Tibial artery (tissue), 4 donors: ENCODE results near the gene TOMM20L.

Source experiments
- DNase-seq, 2 donors: peaks; one replicate each; pipeline ENCODE4 v3.0.0-alpha.2; 2019
- H3K27ac ChIP-seq, 2 donors: fragments of 200-600 bp; sonication (generic) in 1 of 2; 1 replicate in 1 of 2; 2 replicates in 1 of 2; pipeline ENCODE4 v1.5.1; 2018 to 2019; ENCODE audit warnings: mild to moderate bottlenecking in 1 of 2
- H3K27me3 ChIP-seq, 2 donors: fragments of 200-600 bp; sonication (generic) in 1 of 2; one replicate each; pipeline versions ENCODE4 v1.5.1 to v1.6.0; 2016 to 2019
- H3K36me3 ChIP-seq, 3 donors: fragments of 200-600 bp; sonication (generic) in 2 of 3; one replicate each; pipeline ENCODE4 v1.5.1; 2016 to 2019; ENCODE audit warnings: mild to moderate bottlenecking in 2 of 3
- H3K4me1 ChIP-seq, 4 donors: fragments of 200-600 bp; sonication (generic) in 2 of 4; 1 replicate in 3 of 4; 2 replicates in 1 of 4; pipeline ENCODE4 v1.5.1; 2016 to 2019
- H3K4me3 ChIP-seq, 2 donors: fragments of 200-600 bp; sonication (generic) in 1 of 2; 1 replicate in 1 of 2; 2 replicates in 1 of 2; pipeline ENCODE4 v1.5.1; 2018 to 2019; ENCODE audit warnings: mild to moderate bottlenecking in 2 of 2
- H3K9me3 ChIP-seq, 3 donors: fragments of 200-600 bp; sonication (generic) in 1 of 3; one replicate each; pipeline ENCODE4 v1.5.1; 2016 to 2019
- CTCF ChIP-seq, 2 experiments: fragments of 200-600 bp in 1 of 2; fragments of 450-650 bp in 1 of 2; IDR thresholded peaks; one replicate each; pipeline ENCODE4 v1.5.1; 2017 to 2019; ENCODE audit warnings: antibody characterized with exemption in 2 of 2, mild to moderate bottlenecking in 1 of 2, moderate library complexity in 1 of 2
- intact Hi-C: fragments of 100-400 bp; cut with DNase I; formaldehyde crosslinking; loops from one replicate; pipeline ENCODE4 v1.15.0; 2023; ENCODE audit warnings: low total_unique reads

TOMM20L gene

DNA sequence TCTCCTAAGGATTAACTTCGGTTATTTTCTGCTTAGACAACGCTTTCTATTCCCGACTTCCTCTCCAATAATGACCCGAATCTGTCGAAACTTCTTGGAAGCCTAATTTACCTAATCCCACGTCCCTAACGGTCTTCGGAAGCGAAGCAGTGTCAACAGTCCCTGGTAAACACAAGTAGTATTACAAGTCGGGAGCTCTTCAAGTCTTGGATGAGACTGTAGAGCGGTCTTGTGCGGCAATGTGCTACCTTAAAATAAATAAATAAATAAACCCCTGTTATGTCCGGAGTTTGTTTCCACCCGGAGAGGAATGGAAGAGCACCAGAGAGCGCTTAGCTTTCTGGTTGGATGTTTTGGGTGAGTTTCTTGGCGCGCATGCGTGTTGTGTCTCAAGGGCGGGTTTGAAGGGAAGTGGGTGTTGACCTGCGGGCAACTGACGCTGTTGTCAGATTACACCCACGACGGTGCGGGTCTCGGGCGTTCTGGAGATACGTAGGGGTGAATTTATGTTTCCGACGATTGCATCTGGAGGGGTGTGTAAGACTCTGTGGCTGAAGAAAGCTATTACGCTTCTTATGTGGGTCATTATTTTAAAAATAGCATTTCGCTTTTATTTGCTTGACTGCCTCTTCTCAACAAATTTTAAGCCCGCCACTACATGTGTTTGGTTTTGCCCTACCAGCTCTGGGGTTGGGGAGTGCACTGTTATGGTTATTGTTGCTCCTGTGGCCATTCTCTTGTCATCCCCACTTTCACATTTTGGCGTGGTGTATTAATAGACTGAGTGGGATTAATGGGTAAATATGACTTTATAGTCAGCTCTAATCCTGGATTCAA, 31.8 kb downstream of the TOMM20L start, which contains the start of the genes KIAA0586 and TIMM9:
Gene KIAA0586 (plus strand): TSS at position 439 of the 837 bp plus-strand sequence. CDS start 546 bp downstream, outside the sequence.
Gene TIMM9 (minus strand): TSS at position 251 of the 837 bp plus-strand sequence. CDS start 15,586 bp downstream, outside the sequence.
- no peak for TF ChIP-seq CTCF (IDR thresholded peaks at IDR 0.05)
- peaks cover 0 to 26% (median 14%) of the 10 kb centered on the region in 3 donors for H3K36me3 ChIP-seq
- peak within 1 kb of the TSS; percentile 85 to 89 for H3K4me3 ChIP-seq
- peaks cover 0 to 35% (median 25%) of the 10 kb centered on the region in 4 donors for H3K4me1 ChIP-seq
- H3K27me3 ChIP-seq: no peaks in the 10 kb centered on the region
- peak; percentile 97 to 98 for DNase-seq
- intact Hi-C loops: no loop called here
- H3K27ac ChIP-seq: peak within 1 kb of the TSS; percentile 88 to 91
- H3K9me3 ChIP-seq: no peaks in the 10 kb centered on the region

GRCh38 chr14:58428118-58428683, 32.5 kb downstream of the TOMM20L start:
- Histone ChIP-seq H3K4me1 (peaks cover 0 to 35% (median 25%) of the 10 kb centered on the region in 4 donors), H3K4me3 (peak overlapping the region; percentile 85 to 89), H3K9me3 (no peaks in the 10 kb centered on the region), H3K27ac (peak overlapping the region; percentile 88 to 91), H3K36me3 (peaks cover 7 to 26% (median 20%) of the 10 kb centered on the region in 3 donors), H3K27me3 (no peaks in the 10 kb centered on the region)
- DNase-seq: no peak
- intact Hi-C loops: no loop called here
- TF ChIP-seq CTCF (IDR thresholded peaks at IDR 0.05): no peak

GRCh38 chr14:58430156-58430555, 34.4 kb downstream of the TOMM20L start:
- Histone ChIP-seq H3K36me3 (peaks cover 8 to 35% (median 27%) of the 10 kb centered on the region in 3 donors), H3K4me3 (no peak overlapping the region), H3K9me3 (no peaks in the 10 kb centered on the region), H3K27me3 (no peaks in the 10 kb centered on the region), H3K27ac (no peak overlapping the region), H3K4me1 (peaks cover 0 to 35% (median 22%) of the 10 kb centered on the region in 4 donors)
- TF ChIP-seq CTCF (IDR thresholded peaks at IDR 0.05): no peak
- no peak for DNase-seq
- intact Hi-C loops: no loop called here

DNA sequence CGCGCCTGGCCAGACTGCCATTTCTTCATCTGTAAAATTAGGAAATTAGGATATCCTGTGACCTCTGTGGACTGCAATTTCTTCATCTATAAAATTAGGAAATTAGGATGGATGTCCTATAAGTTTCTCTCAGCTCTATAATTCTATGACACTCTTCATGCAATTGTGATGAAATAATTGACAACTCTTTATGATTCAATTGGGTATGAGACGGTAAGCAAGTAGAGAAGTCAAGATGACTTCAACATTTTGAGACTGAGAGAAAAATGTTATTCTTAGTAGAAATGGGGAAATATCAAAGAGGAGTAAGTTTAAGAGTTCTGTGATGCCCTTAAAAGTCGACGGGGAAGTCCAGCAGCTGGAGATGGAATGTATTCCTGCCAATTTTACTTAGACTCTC, 43.7 kb downstream of the TOMM20L start:
- Histone ChIP-seq H3K36me3 (peaks cover 32 to 84% (median 39%) of the 10 kb centered on the region in 3 donors), H3K27ac (no peak overlapping the region), H3K4me3 (no peak overlapping the region), H3K4me1 (no peaks in the 10 kb centered on the region), H3K9me3 (no peaks in the 10 kb centered on the region), H3K27me3 (no peaks in the 10 kb centered on the region)
- DNase-seq: no peak
- TF ChIP-seq CTCF (IDR thresholded peaks at IDR 0.05): no peak
- intact Hi-C loops: no loop called here

DNA sequence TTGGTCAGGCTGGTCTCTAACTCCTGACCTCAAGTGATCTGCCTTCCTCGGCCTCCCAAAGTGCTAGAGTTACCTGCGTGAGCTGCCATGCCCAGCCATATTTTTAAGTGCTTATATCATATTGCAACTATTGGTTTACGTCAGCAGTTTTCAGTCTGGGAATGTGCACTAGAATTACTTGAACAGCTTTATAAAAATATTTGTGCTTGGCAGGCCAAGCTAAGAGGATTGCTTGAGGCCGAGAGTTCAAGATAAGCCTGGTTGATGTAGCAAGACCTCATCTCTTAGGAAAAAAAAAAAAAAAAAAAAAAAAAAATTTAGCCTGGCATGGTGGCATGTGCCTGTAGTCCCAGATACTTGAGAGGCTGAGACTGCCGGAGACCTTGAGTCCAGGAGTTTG, 48.9 kb downstream of the TOMM20L start:
- no peaks in the 10 kb centered on the region for H3K4me1 ChIP-seq
- DNase-seq: no peak
- H3K9me3 ChIP-seq: no peaks in the 10 kb centered on the region
- H3K4me3 ChIP-seq: no peak overlapping the region
- TF ChIP-seq CTCF (IDR thresholded peaks at IDR 0.05): no peak
- H3K27me3 ChIP-seq: no peaks in the 10 kb centered on the region
- peaks cover 23 to 76% (median 42%) of the 10 kb centered on the region in 3 donors for H3K36me3 ChIP-seq
- intact Hi-C loops: no loop called here
- no peak overlapping the region for H3K27ac ChIP-seq
